PFSK-1 (cell line): ENCODE data around the gene VCP.

Experiments
- POLR2AphosphoS5 ChIP-seq: IDR thresholded peaks from 2 replicates; pipeline ENCODE4 v1.6.1; 2012; ENCODE audit warnings: low read depth, mild to moderate bottlenecking, control low read depth, low read length, moderate library complexity
- REST ChIP-seq, 2 experiments: IDR thresholded peaks; 2 replicates each; pipeline versions ENCODE4 v1.6.1 to v1.8.0; 2011 to 2012; ENCODE audit warnings: low read depth in 2 of 2, low read length in 2 of 2, control low read depth in 1 of 2, inconsistent platforms in 1 of 2, mild to moderate bottlenecking in 1 of 2, moderate library complexity in 1 of 2; ENCODE audit not compliant: insufficient read depth in 1 of 2
- SIN3A ChIP-seq: IDR thresholded peaks from 2 replicates; pipeline ENCODE4 v1.6.1; 2012; ENCODE audit warnings: mild to moderate bottlenecking, low read length, moderate library complexity, borderline replicate concordance; ENCODE audit not compliant: insufficient read depth
- TAF1 ChIP-seq: IDR thresholded peaks from 2 replicates; pipeline ENCODE4 v1.6.1; 2012; ENCODE audit warnings: low read length, control low read depth, borderline replicate concordance; ENCODE audit not compliant: insufficient read depth

- TF ChIP-seq REST (IDR thresholded peaks at IDR 0.05; ENCODE audit: insufficient read depth in 1 of 2, low read depth in 2 of 2, low read length in 2 of 2) (no peak), POLR2AphosphoS5 (0 out of 2 replicates have a peak, but pooled peaks have one; percentile 25), SIN3A (no peak; the same call in 1 of the 2 replicates), TAF1 (0 out of 2 replicates have a peak, but pooled peaks have one; percentile 24)
Observed at GRCh38 chr9:35111001-35111933, 38.8 kb upstream of the VCP start.
